BLaER1 treated with 17β-estradiol and CSF1 and Interleukin-3, amounts not matched to agents 10 nM and 100 nM (cell line): Measurements from ENCODE around the gene ZDHHC19.

Experiments
- H3K27ac ChIP-seq, 11 experiments: shearing (Covaris generic); formaldehyde crosslinking; 2 replicates each; pipeline ENCODE4 v1.8.1; 2022
- H3K27me3 ChIP-seq, 11 experiments: shearing (Covaris generic); formaldehyde crosslinking; 2 replicates each; pipeline ENCODE4 v1.8.1; 2022
- H3K36me3 ChIP-seq, 11 experiments: shearing (Covaris generic); formaldehyde crosslinking; 2 replicates each; pipeline ENCODE4 v1.8.1; 2022
- H3K4me1 ChIP-seq, 10 experiments: shearing (Covaris generic); formaldehyde crosslinking; 2 replicates each; pipeline ENCODE4 v1.8.1; 2022
- H3K4me2 ChIP-seq, 11 experiments: shearing (Covaris generic); formaldehyde crosslinking; 2 replicates each; pipeline ENCODE4 v1.8.1; 2022
- H3K4me3 ChIP-seq, 10 experiments: shearing (Covaris generic); formaldehyde crosslinking; 2 replicates each; pipeline ENCODE4 v1.8.1; 2022
- H3K9ac ChIP-seq, 11 experiments: shearing (Covaris generic); formaldehyde crosslinking; 2 replicates each; pipeline ENCODE4 v1.8.1; 2022
- H3K9me3 ChIP-seq, 11 experiments: shearing (Covaris generic); formaldehyde crosslinking; replicated peaks in 1 of 11; 2 replicates each; pipeline ENCODE4 v1.8.1; 2022
- H4K20me1 ChIP-seq, 11 experiments: shearing (Covaris generic); formaldehyde crosslinking; 2 replicates each; pipeline ENCODE4 v1.8.1; 2022
- Cebpa-rat ChIP-seq, 11 experiments: shearing (Covaris generic); IDR thresholded peaks; 2 replicates each; pipeline ENCODE4 v1.8.1; 2022

Gene ZDHHC19

GRCh38 chr3:196241704-196242103, 30.5 kb upstream of the ZDHHC19 start:
- peaks cover 0 to 17% (median 0%) of the 10 kb centered on the region in 11 experiments; a peak in 4 of 22 replicates for H4K20me1 ChIP-seq
- no peak for TF ChIP-seq Cebpa-rat (IDR thresholded peaks at IDR 0.05)

DNA sequence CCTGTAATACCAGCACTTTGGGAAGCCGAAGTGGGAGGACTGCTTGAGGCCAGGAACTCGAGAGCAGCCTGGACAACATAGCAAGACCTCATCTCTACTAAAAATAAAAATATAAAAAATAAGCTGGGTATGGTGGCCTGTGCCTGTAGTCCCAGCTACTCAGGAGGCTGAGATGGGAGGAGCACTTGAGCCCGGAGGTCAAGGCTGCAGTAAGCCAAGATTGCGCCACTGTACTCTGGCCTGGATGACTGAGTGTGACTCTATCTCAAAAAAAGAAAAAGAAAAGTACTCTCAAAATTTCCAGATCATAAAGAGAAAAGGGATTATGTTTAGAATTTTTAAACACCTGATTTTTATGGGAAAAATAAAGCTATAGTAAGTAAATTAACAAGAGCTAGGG, 29.2 kb upstream of the ZDHHC19 start:
- H4K20me1 ChIP-seq: peaks cover 0 to 25% (median 0%) of the 10 kb centered on the region in 11 experiments; a peak in 5 of 22 replicates
- H3K9ac ChIP-seq: no peak overlapping the region
- H3K4me2 ChIP-seq: no peak overlapping the region
- no peaks in the 10 kb centered on the region for H3K27me3 ChIP-seq
- no peak overlapping the region for H3K27ac ChIP-seq
- peaks cover 7 to 29% (median 26%) of the 10 kb centered on the region in 10 experiments; a peak in 18 of 20 replicates for H3K4me1 ChIP-seq
- peaks cover 64 to 92% (median 75%) of the 10 kb centered on the region in 11 experiments for H3K36me3 ChIP-seq
- no peak overlapping the region for H3K4me3 ChIP-seq
- peaks cover 4 to 17% (median 16%) of the 10 kb centered on the region in 11 experiments; a peak in 19 of 22 replicates for H3K9me3 ChIP-seq
- no peak for TF ChIP-seq Cebpa-rat (IDR thresholded peaks at IDR 0.05)

More at GRCh38 chr3:196241704-196242103, 30.5 kb upstream of the ZDHHC19 start:
- H3K36me3 ChIP-seq: peaks cover 77 to 95% (median 84%) of the 10 kb centered on the region in 11 experiments
- H3K4me3 ChIP-seq: no peak overlapping the region
- no peaks in the 10 kb centered on the region for H3K27me3 ChIP-seq
- H3K9ac ChIP-seq: no peak overlapping the region
- H3K9me3 ChIP-seq: peaks cover 9 to 29% (median 24%) of the 10 kb centered on the region in 11 experiments; a peak in 19 of 22 replicates
- no peak overlapping the region for H3K4me2 ChIP-seq
- peaks cover 7 to 17% (median 16%) of the 10 kb centered on the region in 10 experiments; a peak in 18 of 20 replicates for H3K4me1 ChIP-seq
- H3K27ac ChIP-seq: no peak overlapping the region

- no peak for TF ChIP-seq Cebpa-rat (IDR thresholded peaks at IDR 0.05)
- Histone ChIP-seq H3K27ac (no peak overlapping the region), H3K9ac (no peak overlapping the region), H3K4me3 (no peak overlapping the region), H3K4me2 (0 out of 22 replicates have a peak overlapping the region, but pooled peaks of 1 of the 11 experiments have one; percentile 67), H3K4me1 (peaks cover 12 to 30% (median 26%) of the 10 kb centered on the region in 10 experiments), H4K20me1 (peaks cover 0 to 30% (median 0%) of the 10 kb centered on the region in 11 experiments; a peak in 5 of 22 replicates), H3K27me3 (no peaks in the 10 kb centered on the region), H3K9me3 (peaks cover 0 to 1% (median under 1%) of the 10 kb centered on the region in 11 experiments; a peak in 6 of 22 replicates), H3K36me3 (peaks cover 51 to 93% (median 66%) of the 10 kb centered on the region in 11 experiments)
These were observed 27.7 kb upstream of the ZDHHC19 start for GRCh38 chr3:196238612-196239560.

GRCh38 chr3:196237203-196237602, 26.0 kb upstream of the ZDHHC19 start:
- Histone ChIP-seq H3K4me3 (no peak overlapping the region), H4K20me1 (peaks cover 0 to 38% (median 0%) of the 10 kb centered on the region in 11 experiments; a peak in 5 of 22 replicates), H3K4me1 (peaks cover 28 to 42% (median 36%) of the 10 kb centered on the region in 10 experiments), H3K36me3 (peaks cover 41 to 87% (median 63%) of the 10 kb centered on the region in 11 experiments), H3K27me3 (no peaks in the 10 kb centered on the region), H3K9me3 (no peaks in the 10 kb centered on the region), H3K4me2 (peak overlapping the region in 10 of 11 experiments; percentile 24 to 76 (median 65); a peak in 18 of 22 replicates), H3K27ac (peak overlapping the region in 2 of 11 experiments; percentile 17 to 33; a peak in 6 of 22 replicates), H3K9ac (peak overlapping the region in 2 of 11 experiments; percentile 9 to 43; a peak in 3 of 22 replicates)
- TF ChIP-seq Cebpa-rat (IDR thresholded peaks at IDR 0.05): no peak

DNA sequence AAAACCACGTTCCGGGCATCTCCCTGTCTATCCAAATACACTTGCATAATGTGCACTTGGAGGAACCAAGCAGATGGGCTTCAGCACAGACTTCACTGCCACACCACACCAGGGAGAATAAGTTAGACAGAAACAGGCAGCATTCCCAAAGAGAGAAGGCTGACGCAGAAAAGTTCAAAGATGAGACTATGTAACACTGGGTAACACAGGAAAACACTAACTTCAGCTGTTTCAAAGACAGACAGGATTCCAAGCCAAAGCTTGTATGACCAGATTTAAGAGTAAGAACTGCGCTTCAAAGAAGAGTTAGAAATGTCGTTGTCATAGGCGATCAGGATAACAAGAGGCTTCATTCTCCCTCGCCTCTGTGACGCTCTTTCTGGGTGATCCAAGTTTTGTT, 25.0 kb upstream of the ZDHHC19 start:
- H3K4me1 ChIP-seq: peaks cover 37 to 44% (median 39%) of the 10 kb centered on the region in 10 experiments
- no peak overlapping the region for H3K4me3 ChIP-seq
- no peaks in the 10 kb centered on the region for H3K9me3 ChIP-seq
- no peak overlapping the region for H3K9ac ChIP-seq
- TF ChIP-seq Cebpa-rat (IDR thresholded peaks at IDR 0.05): no peak
- peak overlapping the region in 7 of 11 experiments; percentile 52 to 76 (median 71); a peak in 13 of 22 replicates for H3K4me2 ChIP-seq
- peaks cover 32 to 78% (median 54%) of the 10 kb centered on the region in 11 experiments for H3K36me3 ChIP-seq
- H3K27me3 ChIP-seq: no peaks in the 10 kb centered on the region
- no peak overlapping the region for H3K27ac ChIP-seq
- peaks cover 0 to 39% (median 0%) of the 10 kb centered on the region in 11 experiments; a peak in 5 of 22 replicates for H4K20me1 ChIP-seq

DNA sequence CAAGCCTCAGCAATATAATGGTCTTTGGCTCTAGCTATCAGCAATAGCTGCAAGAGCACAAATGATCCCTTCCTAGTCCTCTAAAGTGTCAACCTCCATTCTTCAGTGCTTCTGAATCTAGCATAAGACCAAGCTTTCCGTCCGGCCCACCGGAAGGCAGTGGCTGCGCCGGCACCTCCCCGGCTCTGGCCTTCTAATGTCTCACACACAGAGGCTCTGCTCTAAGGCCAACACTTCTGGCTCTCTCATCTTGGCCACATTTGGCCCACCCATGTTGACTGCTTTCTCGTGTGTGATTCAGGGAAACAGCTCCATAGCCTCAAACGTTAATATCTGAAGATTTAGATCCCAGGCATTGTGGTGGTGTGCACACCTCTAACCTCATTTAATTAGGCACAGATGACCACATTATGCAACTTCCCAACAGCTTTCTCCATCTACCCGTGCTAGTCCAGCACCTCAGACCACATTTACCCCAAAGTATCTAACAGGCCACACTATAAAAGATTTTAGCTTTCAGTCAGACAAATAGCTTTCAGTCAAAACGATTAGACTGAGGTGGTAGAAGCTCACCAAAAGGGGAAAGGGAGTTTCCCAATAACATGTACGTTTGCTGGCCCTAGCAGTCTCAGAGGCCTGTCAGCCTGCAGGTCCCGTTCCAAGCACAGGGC, 24.4 kb upstream of the ZDHHC19 start:
- Histone ChIP-seq H3K36me3 (peaks cover 27 to 71% (median 47%) of the 10 kb centered on the region in 11 experiments), H3K9ac (no peak overlapping the region), H4K20me1 (peaks cover 0 to 39% (median 0%) of the 10 kb centered on the region in 11 experiments; a peak in 5 of 22 replicates), H3K4me3 (no peak overlapping the region), H3K4me1 (peaks cover 37 to 44% (median 39%) of the 10 kb centered on the region in 10 experiments), H3K27me3 (no peaks in the 10 kb centered on the region), H3K9me3 (no peaks in the 10 kb centered on the region), H3K27ac (no peak overlapping the region), H3K4me2 (peak overlapping the region in 6 of 11 experiments; percentile 52 to 76 (median 71); a peak in 8 of 22 replicates)
- TF ChIP-seq Cebpa-rat (IDR thresholded peaks at IDR 0.05): no peak

GRCh38 chr3:196232882-196233251, 21.7 kb upstream of the ZDHHC19 start:
- TF ChIP-seq Cebpa-rat (IDR thresholded peaks at IDR 0.05): no peak
- no peak overlapping the region for H3K4me3 ChIP-seq
- peak overlapping the region; percentile 48 to 87 (median 70) for H3K4me2 ChIP-seq
- peaks cover 32 to 40% (median 36%) of the 10 kb centered on the region in 10 experiments for H3K4me1 ChIP-seq
- H3K36me3 ChIP-seq: peaks cover 1 to 44% (median 20%) of the 10 kb centered on the region in 11 experiments; a peak in 20 of 22 replicates
- H3K27me3 ChIP-seq: no peaks in the 10 kb centered on the region
- no peak overlapping the region for H3K9ac ChIP-seq
- H3K9me3 ChIP-seq: no peaks in the 10 kb centered on the region
- peak overlapping the region in 6 of 11 experiments; percentile 2 to 55 (median 22); a peak in 8 of 22 replicates for H3K27ac ChIP-seq
- peaks cover 0 to 31% (median 0%) of the 10 kb centered on the region in 11 experiments; a peak in 4 of 22 replicates for H4K20me1 ChIP-seq

- H3K9me3 ChIP-seq: no peaks in the 10 kb centered on the region
- no peak for TF ChIP-seq Cebpa-rat (IDR thresholded peaks at IDR 0.05)
- H3K9ac ChIP-seq: peak overlapping the region in 1 of 11 experiments; percentile 2; a peak in 1 of 22 replicates
- peaks cover 0 to 39% (median 17%) of the 10 kb centered on the region in 11 experiments; a peak in 16 of 22 replicates for H3K36me3 ChIP-seq
- peaks cover 0 to 25% (median 0%) of the 10 kb centered on the region in 11 experiments; a peak in 4 of 22 replicates for H4K20me1 ChIP-seq
- H3K27ac ChIP-seq: peak overlapping the region in 6 of 11 experiments; percentile 2 to 55 (median 22); a peak in 7 of 22 replicates
- H3K27me3 ChIP-seq: no peaks in the 10 kb centered on the region
- H3K4me3 ChIP-seq: no peak overlapping the region
- peak overlapping the region; percentile 48 to 87 (median 70) for H3K4me2 ChIP-seq
- H3K4me1 ChIP-seq: peaks cover 27 to 37% (median 31%) of the 10 kb centered on the region in 10 experiments
These were observed 21.1 kb upstream of the ZDHHC19 start for GRCh38 chr3:196232154-196232881.
